ENCODE results near the gene NELL1.

The NELL1 gene

DNA sequence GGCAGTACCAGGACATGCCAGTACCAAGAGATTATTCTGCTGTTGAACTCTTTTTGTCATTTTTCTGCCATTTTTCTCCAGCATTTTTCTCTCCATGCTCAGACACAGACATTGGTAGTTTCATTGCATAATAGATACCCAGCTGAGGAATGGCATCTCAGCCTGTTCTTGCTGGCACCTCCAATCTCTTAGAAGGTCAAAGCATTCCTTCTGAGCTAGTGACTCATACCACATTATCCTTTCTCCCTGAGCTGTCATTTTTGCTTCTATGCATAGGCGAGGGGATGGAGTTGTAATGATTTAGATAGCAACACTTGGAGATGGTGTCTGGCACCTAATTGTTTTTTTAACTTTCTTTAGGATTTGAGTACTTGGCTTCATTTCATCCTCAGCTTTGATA, 321.1 kb downstream of the NELL1 start:
- DNase-seq, result no peak

DNA sequence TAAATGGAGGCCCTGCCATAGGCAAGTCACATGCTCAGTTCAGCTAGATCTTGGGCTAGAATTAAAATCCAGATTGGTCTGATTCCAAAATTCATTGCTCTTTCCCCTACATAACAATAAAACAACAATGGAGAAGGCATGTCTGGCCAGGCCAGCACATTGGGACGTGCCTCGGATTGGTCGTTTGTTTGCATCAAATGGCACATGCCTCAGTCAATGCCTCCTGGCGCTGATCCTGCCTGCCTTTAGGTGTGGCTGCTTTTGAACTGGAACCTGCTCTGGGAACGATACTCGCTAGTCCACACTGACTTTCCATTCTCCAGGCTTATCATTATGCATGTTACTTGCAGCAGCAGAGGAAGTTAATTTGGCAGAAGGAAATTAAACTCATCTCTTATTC, 322.1 kb downstream of the NELL1 start:
- DNase-seq, result no peak

DNA sequence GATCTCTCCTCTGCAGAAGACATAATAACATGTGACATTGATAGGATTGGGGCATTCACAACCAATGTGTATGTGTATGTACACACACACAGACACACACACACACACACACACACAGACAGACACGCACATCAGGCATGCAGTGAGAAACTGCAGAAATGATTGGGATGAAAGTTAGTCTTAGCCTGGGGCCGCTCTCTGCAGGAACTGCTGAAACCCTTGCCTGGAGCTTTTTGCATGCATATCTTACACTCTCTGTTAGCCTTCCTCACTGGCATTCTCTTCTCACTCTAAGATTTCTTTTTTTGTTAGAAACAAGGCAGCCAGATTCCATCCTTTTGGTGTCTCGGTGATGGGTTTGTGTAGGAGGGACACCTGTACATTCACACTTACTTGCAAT, 337.9 kb downstream of the NELL1 start:
- DNase-seq, result no peak

DNA sequence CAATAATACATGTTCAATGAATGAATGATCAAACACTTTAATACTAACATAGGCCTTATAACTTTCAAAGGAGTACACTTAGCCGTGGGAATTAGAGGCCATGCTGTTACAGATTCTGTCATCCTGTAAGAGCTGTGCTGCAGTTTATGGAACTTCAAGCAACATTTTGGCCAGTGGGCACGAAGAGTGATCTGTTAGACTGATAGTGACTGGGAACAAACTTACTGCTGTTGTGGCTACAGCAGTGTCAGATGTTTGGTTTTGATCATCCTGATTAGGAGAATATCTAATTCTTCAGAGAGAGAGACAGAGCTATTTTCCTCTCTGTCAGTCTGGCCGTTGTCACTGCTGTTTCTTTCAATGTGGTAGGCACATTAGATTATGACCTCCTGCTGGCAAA, 348.9 kb downstream of the NELL1 start:
- DNase-seq, result no peak

DNA sequence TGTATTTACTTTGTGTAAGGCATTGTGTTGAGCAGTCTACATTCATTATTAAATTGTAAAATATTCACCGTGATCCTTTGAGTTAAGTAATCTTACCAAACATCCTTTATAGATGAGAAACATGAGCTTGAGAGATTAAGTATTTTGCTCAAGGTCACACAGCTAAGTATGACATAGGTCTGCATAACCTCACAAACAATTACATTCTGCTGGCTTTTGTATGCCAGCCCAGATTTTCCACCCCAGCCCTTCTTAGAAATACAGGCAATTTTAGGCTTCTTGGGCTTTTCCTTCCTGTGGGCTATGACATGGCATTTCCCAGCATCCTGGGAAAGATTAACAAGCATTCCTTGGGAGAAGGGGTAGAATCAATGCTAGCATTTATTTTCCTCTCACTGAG, 357.3 kb downstream of the NELL1 start:
- no peak for DNase-seq

DNA sequence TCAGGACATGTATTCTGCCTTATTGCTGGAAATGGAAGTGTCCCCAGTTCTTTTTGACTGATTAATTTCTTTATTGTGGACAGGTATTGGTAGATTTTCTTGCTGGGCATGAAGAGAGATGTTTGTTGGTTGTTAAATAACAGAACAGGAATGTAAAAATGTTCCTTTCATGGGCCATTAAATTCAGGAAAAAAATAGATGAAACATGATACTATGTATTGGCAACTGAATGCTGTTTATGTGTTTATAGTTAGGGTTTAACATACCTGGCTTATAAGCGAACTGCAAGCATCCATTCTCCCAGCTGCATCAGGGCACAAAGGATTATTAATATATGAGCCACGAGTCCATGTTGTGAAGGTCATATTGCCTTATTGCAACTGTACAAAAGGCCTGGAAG, 368.5 kb downstream of the NELL1 start:
- no peak for DNase-seq

DNA sequence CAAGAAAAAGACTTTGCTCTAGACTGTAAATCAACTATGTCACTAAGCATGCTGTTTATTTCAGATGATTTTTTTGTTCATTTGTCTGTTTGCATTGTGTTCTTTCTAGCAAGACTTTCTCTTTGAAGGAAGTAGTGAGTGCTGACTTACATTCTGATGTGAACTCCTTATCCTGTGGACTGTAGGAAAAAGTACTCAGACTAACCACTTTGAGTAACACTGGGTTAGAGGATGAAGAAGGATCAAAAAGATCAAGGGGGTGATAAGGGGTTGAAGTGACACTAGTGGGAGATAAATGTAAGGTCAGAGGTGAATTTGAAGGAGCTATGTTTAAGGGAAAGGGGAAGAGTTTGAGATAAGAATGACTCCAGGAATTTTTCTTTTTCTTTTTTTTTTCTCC, 369.4 kb downstream of the NELL1 start:
- no peak for DNase-seq

DNA sequence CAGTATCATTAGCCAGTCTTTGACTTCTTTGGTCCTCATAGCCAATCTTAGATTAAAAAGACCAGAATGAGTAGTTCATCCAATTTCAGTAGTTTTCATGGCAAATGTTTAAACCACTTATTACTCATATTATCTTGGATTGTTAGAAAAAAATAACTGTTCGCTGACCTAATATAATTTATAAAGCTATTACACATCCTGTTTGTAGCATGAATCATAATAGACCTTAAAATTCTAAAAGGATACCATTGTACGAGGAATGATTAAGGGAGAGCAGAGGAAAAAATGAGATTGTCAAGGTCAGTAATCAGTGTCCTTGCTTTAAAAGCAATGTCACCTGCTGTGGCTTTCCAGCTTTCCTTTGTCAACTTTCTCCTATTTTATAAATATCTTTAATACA, 371.2 kb downstream of the NELL1 start:
- no peak for DNase-seq

DNA sequence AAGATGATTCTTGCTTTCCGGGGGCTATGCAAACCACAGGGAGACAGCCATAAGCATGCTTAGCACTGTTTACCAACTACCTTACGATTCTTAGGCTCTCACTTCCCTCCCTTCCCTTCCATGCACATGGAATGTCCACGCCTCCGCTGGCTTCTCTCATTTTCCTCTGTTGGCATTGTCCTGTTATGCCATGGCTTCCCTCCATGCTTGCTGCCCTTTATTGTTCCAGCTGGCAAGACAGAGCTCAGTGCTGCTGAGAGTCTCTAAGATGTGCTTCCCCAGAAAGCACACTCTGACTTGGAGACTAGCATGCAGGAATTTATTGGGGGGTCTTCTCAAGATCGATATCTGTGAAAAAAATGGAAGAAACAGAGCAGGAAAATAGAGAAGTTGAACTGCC, 379.2 kb downstream of the NELL1 start:
- DNase-seq, result no peak

DNA sequence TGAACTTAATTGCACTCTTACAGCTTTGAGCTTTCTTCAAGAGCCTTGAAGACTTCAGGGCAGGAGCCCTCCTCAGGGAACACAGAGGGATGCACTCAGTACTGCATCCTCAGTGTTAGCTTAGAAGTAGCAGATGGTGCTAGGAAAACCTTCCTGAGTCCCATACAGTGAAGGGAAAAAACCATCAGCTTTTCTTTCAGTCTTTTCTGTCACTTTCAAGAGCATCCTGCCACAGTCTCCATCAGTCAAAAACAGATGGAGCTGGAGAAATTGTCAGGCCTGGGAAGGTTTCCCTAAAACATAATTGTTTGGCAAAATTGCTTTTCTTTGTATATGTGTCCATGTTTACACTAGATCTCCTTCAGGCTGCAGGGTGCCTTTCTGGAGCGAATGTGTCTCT, 384.1 kb downstream of the NELL1 start:
- DNase-seq, result no peak

DNA sequence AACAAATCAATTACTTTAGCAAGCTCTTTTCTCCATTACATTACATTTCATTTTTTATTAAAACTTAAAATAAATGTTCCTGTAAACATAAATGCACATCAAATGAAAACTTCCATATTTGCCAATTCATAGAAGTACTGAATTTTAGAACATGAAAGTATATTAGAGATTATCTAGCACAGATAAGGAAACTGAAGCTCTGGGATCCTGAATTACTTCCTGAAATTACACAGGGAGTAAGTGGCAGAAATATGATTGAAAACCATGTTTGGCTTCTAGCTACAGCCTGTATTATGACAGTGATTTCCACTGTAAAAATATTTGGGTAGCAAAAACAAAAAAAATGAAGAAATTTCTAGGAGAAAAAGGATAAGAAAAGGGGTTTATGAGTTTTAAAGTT, 387.3 kb downstream of the NELL1 start:
- DNase-seq, result no peak

DNA sequence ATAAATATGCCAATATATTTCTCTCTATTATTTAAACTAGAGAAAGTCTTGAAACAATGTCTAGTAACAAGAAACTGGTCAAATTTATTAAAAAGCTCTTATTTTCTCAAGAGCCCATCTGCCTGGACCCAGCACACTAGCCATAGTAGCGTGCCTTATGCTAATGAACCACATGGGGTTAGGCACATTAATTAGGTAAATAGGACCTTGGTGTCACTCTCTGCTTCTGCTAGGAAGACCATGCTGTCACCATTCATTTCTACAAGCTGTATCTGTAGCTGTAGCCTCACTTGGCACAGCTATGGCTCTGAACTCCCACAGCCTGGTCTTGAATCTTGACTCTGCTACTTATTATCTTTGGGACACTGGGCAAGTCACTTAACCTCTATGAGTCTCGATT, 390.5 kb downstream of the NELL1 start:
- no peak for DNase-seq

DNA sequence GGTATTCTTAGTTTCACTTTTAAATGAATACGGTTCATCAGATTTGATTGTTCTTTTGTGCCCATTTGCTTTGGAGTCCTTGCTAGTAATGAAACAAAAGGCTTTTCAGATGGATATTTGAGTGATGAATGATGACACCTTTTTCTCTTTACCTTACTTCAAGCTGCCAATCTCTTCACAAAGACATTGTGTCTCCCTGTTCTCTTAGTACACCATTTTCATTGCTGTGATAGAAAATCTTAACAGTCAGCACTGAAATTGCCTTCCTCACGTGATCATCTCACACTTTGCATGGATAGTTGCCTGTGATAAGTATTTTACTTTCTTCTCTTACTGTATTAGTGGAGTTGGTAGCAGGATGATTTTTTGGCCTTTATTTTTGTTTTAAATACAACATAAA, 396.6 kb downstream of the NELL1 start:
- DNase-seq, result no peak

DNA sequence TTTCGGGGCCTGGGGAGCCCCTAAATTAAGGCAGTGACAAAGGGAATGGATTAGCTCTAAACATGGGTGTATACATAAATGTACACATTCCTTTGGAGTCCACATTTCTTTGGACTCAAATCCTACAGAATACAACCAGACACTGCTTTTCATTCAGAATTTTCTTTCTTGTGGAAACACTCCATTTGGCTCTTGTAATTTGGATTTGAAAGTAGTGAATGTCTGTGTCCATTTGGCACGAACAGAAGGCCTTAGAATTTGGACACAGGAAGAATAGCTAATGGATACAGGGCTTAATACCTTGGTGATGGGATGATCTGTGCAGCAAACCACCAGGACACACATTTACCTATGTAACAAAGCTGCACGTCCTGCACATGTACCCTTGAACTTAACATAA, 399.5 kb downstream of the NELL1 start:
- DNase-seq, result no peak

DNA sequence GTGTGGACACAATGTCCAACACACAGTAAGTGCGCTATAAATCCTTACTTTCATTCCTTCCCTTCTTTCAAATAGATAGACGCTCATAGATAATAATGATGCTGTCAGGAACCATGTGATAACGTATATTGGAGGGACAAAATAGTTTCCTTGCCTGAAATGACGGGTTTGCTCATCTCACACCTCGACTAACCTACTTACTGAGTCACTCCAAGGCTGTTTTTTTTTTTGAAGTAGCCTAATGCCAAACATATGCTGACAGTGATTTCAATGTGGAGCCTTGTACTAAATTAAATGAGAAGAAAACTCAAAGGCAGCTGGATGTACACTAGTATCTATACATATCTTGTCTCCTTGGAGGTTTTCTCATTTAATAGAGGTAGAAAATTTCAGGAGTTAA, 400.5 kb downstream of the NELL1 start:
- DNase-seq, result no peak

DNA sequence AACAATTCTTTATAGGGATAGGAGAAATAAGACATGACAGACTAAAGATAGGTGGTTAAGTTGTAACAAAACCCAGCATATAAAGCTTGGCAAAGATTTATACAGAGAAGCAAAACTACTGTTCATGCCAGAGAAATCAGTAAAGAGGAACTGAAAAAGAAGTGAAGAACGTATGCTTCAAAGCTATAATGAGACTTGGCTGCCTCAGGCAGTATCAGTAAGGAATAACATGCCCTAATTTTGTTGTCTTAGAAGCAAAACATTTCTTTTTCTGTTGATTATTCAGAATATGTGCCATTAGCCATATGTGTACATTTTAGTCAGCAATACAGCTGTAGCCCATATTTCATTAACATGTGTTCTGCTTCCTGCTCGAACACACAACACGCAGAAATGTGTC, 403.2 kb downstream of the NELL1 start:
- no peak for DNase-seq

DNA sequence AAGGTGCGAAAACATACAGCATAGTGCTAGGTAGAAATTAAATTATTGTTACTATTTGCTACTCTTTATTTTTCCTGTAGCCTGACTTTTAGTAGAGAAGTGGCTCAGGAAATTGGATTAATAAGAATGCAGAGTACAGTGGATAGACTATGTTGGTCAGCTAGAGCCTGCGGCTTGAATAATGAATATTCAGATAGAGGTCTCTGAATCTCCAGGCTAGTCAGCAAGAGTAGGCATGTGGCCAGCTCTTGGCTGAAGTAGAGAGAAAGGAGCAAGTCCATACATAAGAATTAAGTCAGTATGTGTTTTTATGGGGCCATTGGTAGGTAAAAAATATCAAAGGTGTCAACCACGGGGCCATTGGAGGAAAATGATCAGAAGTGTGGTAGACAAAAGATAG, 413.5 kb downstream of the NELL1 start:
- DNase-seq, result no peak

DNA sequence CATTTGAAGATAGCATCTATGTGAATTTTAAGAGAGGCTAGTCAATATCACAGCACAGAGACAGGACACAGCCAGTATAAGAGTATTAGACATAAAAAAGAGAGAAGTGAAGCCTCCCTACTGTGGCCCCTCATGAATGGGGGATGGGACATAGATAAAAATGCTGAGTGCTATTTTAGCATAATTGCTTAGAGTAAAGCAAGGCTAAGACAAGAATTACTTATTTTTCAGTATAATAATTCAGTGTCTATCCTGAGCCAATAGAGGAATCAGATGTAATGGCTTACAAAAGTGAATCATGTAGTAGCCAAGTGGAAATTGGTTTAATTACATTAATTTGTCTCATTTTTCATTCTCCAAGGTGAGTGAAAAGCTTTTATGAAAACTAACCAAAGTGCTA, 419.5 kb downstream of the NELL1 start:
- no peak for DNase-seq

DNA sequence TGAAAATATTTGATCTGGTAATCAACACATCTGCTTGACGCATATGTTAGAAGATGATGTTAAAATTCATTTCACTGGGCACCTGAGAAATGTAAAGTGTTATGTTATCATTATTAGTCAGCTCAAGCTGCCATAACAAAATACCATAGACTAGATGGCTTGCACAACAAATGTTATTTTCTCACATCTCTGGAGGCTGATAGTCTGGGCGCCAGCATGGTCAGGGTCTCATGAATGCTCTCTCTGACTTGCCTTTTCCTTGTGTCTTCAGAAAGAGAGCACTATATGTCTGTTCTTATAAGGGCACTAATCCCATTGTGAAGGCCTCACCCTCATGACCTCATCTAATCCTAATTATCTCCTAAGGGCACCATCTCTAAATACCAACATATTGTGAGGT, 435.3 kb downstream of the NELL1 start:
- DNase-seq, result no peak

DNA sequence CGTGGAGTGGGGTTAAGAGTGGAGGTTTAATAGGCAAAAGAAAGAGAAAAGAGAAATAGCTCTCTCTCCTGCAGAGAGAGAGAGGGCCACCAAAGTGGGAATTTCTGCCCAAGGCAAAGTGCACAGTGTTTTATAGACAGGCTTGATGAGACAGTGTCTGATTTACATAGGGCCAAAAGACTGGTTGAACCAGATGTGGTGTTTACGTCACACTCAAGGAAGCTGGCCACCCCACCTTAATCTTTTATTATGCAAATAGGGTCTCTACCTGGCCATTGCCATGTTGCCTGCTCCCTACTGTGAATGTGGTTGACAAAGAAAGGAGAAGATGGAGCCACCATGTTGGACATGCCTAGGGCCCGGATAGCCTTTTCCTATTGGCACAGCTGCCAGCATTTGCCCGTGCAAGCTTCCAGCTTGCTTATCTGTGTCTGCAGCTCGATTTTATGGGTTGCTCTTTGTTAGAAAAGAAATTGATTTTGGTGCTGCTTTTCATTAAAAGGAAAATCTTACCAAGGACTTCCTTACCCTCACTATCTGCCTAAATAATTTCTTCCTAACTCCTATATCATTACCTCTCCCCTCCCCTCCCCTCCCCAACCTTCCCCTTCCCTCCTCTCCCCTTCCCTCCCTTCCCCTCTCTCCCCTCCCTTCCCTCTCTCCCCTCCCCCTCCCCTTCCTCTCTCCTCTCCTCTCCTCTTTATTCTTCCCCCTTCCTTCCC, 436.0 kb downstream of the NELL1 start:
- DNase-seq, result no peak

DNA sequence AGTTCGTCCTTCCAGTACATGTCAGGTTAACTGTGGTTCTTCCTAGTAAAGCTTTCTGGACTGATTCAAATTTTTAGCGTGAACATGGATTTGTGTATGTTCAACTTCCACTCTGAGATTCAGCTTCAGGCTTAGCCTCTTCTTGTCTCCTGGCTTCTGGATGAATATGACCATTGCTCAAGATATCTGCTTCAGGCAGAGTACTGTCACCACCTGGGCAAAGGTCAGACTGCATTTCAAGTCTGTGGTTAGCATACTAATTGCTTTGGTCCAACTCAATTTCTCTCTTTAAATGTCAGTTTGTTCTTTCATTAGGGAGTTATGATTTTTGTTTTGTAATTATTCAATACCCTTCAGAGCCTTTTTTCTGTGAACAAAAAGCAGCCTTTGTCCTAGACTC, 440.0 kb downstream of the NELL1 start:
- DNase-seq, result no peak

DNA sequence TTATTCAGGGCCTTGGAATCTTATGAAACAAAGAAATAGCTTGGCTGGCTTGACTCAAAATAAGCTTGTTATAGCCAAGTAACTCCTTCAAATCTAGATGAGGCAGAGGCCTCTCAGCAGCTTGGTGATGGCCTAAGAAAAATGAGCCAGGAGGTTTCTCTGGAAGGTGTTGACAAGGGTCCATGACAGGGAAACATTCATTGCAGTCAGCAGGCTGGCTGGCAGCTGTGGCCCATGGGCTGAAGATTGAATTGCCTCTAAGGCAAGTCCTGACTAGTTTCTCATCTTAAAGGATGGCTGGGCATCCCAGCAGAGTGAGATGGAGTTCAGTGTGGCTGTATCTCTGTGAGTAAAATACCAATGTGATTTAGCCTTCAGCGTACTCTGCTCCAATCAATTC, 441.0 kb downstream of the NELL1 start:
- no peak for DNase-seq

DNA sequence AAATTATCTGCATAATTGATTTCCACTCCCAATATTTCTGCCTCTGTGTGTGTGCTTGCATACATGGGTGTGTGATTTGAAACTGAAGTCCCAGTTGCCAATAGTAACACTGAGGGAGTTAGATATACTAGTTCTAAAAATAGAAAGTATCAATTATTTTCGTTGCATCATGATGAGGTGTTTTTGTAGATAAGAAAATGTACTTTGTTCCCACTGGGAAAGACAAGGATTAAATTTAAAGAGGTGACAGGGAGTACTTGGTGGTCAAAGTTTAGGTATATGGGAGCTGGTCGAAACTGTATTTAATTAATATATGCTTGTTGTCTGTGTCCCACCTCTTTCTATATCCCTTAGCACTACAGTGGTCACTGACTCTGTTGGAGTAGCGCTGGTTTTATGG, 444.5 kb downstream of the NELL1 start:
- no peak for DNase-seq

DNA sequence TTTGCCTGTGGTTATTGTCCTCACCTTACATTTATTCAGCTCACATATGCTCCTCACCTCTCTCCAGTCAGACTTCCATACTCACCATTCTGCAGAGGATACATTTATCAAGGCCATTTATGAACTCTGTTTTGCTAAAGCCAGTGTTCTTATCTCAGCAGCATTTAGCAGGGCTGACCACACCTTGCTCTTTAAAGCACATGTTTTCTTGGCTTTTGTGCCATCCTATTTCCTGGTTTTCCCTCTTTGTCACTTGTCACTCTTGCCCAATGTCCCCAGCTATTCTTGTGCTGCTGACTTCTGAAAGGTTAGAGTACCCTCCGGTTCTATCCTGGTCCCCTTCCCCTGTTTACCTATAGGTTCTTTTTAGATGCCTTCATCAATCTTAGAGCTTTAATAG, 446.6 kb downstream of the NELL1 start:
- no peak for DNase-seq

DNA sequence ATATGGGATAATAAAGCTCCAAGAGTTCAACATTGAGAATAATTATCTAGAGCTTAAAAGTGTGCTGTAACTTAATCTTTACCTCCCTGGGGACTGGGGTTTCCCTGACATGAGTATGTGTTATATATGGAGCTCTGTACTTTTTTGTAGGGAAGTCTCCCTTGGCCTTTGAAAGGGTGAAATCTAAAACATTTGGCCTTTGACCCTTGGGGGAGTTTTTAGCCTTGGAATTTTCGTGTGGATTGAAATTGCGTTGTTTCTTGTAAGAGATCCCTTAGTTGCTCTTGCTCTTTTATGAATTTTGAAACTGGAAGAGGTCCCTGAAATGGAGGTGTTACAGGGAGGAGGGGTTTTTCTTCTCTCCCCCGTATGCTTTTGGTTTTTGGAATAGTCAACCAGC, 450.0 kb downstream of the NELL1 start:
- no peak for DNase-seq

DNA sequence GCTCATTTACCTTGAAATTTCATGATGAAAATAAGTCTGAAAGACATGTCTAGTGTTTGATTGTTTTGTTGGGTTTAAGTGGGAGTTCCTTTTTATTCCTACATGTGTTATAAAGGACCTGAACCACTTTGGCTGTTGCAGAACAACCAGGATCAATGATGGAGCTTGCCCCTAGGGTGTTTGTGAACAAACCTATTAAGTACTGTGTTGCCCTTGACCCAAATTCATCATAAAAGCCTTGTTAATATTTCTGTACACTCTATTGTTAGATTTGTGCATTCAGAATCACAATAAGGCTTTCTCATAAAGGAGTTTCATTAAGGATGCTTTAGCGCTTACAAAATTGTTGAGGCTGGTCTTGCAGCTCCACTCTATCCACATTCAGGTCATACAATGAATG, 452.6 kb downstream of the NELL1 start:
- DNase-seq, result no peak
